GM23338 (cell line): ENCODE measurements around the gene PSMG4. TPM values are rescaled to one million over a fixed set of nuclear protein-coding genes. Genes with fewer than 3 reads are reported as not detected.

ENCODE experiments used
- ATAC-seq: fragments of 200-7000 bp; cut with Tn5 transposase; 3 replicates; pipeline ENCODE4 v1.9.1; 2020
- DNase-seq: peaks from one replicate; pipeline ENCODE4 v3.0.0-alpha.2; 2015; ENCODE audit warnings: low spot score
- H2AFZ ChIP-seq: fragments of 200-600 bp; sonication (generic); 2 replicates; pipeline ENCODE4 v1.8.0; 2016; ENCODE audit warnings: antibody characterized with exemption, mild to moderate bottlenecking, moderate library complexity
- H3F3A ChIP-seq: fragments of 200-600 bp; sonication (generic); replicated peaks from 2 replicates; pipeline ENCODE4 v1.8.0; 2017; ENCODE audit warnings: antibody characterized with exemption, mixed run types, low read depth
- H3K27ac ChIP-seq: fragments of 200-600 bp; sonication (generic); 2 replicates; pipeline ENCODE4 v1.6.1; 2016; ENCODE audit warnings: low read depth
- H3K27me3 ChIP-seq: fragments of 200-600 bp; sonication (generic); 2 replicates; pipeline ENCODE4 v1.8.0; 2016; ENCODE audit warnings: mild to moderate bottlenecking, mixed run types, moderate library complexity; ENCODE audit not compliant: insufficient read depth
- H3K36me3 ChIP-seq: fragments of 200-600 bp; sonication (generic); 2 replicates; pipeline ENCODE4 v1.8.0; 2016; ENCODE audit warnings: mild to moderate bottlenecking; ENCODE audit not compliant: insufficient read depth
- H3K4me1 ChIP-seq: fragments of 200-600 bp; sonication (generic); 2 replicates; pipeline ENCODE4 v1.8.0; 2016; ENCODE audit warnings: mild to moderate bottlenecking, moderate library complexity; ENCODE audit not compliant: insufficient read depth
- H3K4me2 ChIP-seq: fragments of 200-600 bp; sonication (generic); 2 replicates; pipeline ENCODE4 v1.7.1; 2017; ENCODE audit warnings: mixed run types
- H3K4me3 ChIP-seq: fragments of 200-600 bp; sonication (generic); 2 replicates; pipeline ENCODE4 v1.6.1; 2016; ENCODE audit warnings: mixed run types
- H3K79me2 ChIP-seq: fragments of 200-600 bp; sonication (generic); replicated peaks from 2 replicates; pipeline ENCODE4 v1.8.0; 2017; ENCODE audit warnings: mild to moderate bottlenecking; ENCODE audit not compliant: insufficient read depth
- H3K9me2 ChIP-seq: fragments of 200-600 bp; sonication (generic); 2 replicates; pipeline ENCODE4 v1.8.0; 2017; ENCODE audit not compliant: insufficient read depth
- H4K20me1 ChIP-seq: fragments of 200-600 bp; sonication (generic); replicated peaks from 2 replicates; pipeline ENCODE4 v1.8.0; 2017; ENCODE audit warnings: mild to moderate bottlenecking; ENCODE audit not compliant: insufficient read depth
- H3K27ac Mint-ChIP-seq: 2 replicates; pipeline ENCODE4 v1.8.0; 2020; ENCODE audit warnings: inconsistent platforms, mild to moderate bottlenecking, moderate library complexity, mixed read lengths
- H3K27me3 Mint-ChIP-seq: 3 replicates; pipeline ENCODE4 v1.8.0; 2022; ENCODE audit warnings: low read depth, mild to moderate bottlenecking, moderate library complexity, mixed read lengths, inconsistent platforms; ENCODE audit not compliant: insufficient read depth, poor library complexity
- H3K36me3 Mint-ChIP-seq: 3 replicates; pipeline ENCODE4 v1.8.0; 2021; ENCODE audit warnings: low read depth, mild to moderate bottlenecking, inconsistent platforms, moderate library complexity, mixed read lengths
- H3K4me1 Mint-ChIP-seq: 3 replicates; pipeline ENCODE4 v1.8.0; 2020; ENCODE audit warnings: mild to moderate bottlenecking, inconsistent platforms, mixed read lengths
- H3K4me3 Mint-ChIP-seq: 3 replicates; pipeline ENCODE4 v1.8.0; 2021; ENCODE audit warnings: moderate library complexity, mild to moderate bottlenecking, inconsistent platforms, mixed read lengths
- H3K9me3 Mint-ChIP-seq: 3 replicates; pipeline ENCODE4 v1.8.0; 2020; ENCODE audit warnings: moderate library complexity, mild to moderate bottlenecking, inconsistent platforms, mixed read lengths
- CREB1 ChIP-seq: fragments of 250-450 bp; sonication (Bioruptor Pico); IDR thresholded peaks from 2 replicates; pipeline ENCODE4 v1.5.0; 2020; ENCODE audit warnings: low read depth, mild to moderate bottlenecking, moderate library complexity
- ETS1 ChIP-seq: IDR thresholded peaks from 2 replicates; pipeline ENCODE4 v1.6.1; 2016; ENCODE audit warnings: antibody characterized with exemption
- EZH2 ChIP-seq: fragments of 200-600 bp; sonication (generic); IDR thresholded peaks from one replicate; pipeline ENCODE4 v1.8.0; 2017; ENCODE audit warnings: antibody characterized with exemption, mild to moderate bottlenecking, low read depth; ENCODE audit not compliant: unreplicated experiment
- EZH2phosphoT487 ChIP-seq: fragments of 200-600 bp; sonication (generic); IDR thresholded peaks from one replicate; pipeline ENCODE4 v1.8.1; 2018; ENCODE audit warnings: antibody characterized with exemption; ENCODE audit not compliant: unreplicated experiment
- JUNB ChIP-seq: IDR thresholded peaks from one replicate; pipeline ENCODE4 v1.6.1; 2016; ENCODE audit warnings: antibody characterized with exemption; ENCODE audit not compliant: unreplicated experiment
- NANOG ChIP-seq: IDR thresholded peaks from 2 replicates; pipeline ENCODE4 v1.6.1; 2016; ENCODE audit warnings: antibody characterized with exemption, borderline replicate concordance
- POLR2AphosphoS5 ChIP-seq: IDR thresholded peaks from 2 replicates; pipeline ENCODE4 v1.6.1; 2016; ENCODE audit warnings: antibody characterized with exemption, low read depth
- STAT1 ChIP-seq: IDR thresholded peaks from one replicate; pipeline ENCODE4 v1.6.1; 2016; ENCODE audit warnings: antibody characterized with exemption; ENCODE audit not compliant: unreplicated experiment
- ZNF114 ChIP-seq: fragments of 250-450 bp; sonication (Bioruptor Pico); IDR thresholded peaks from 2 replicates; pipeline ENCODE4 v1.5.0; 2020; ENCODE audit warnings: mild to moderate bottlenecking, moderate library complexity
- ZNF331 ChIP-seq: fragments of 250-450 bp; sonication (Bioruptor Pico); IDR thresholded peaks from 2 replicates; pipeline ENCODE4 v1.5.0; 2020; ENCODE audit warnings: low read depth, mild to moderate bottlenecking, moderate library complexity
- ZNF462 ChIP-seq: fragments of 250-450 bp; sonication (Bioruptor Pico); IDR thresholded peaks from 2 replicates; pipeline ENCODE4 v1.5.0; 2020; ENCODE audit warnings: mild to moderate bottlenecking, moderate library complexity
- polyA plus RNA-seq: library from polyadenylated mRNA; unstranded; fragments of >200 nt; fragmentation: Nextera tagmentation; extraction: Ambion mirVana; gene quantifications from 2 replicates; pipeline ENCODE4 v1.2.1, GENCODE V29; 2016
- total RNA-seq: library from RNA; depleted of rRNA; stranded (reverse); fragments of >200 nt; shearing (Covaris generic); gene quantifications from 2 replicates; pipeline ENCODE4 v1.2.3, GENCODE V29; 2014
- TF ChIP-seq, protein P1 (sequence below), 2 experiments: fragments of 200-600 bp in 1 of 2; sonication (generic) in 1 of 2; conservative IDR thresholded peaks; 2 replicates each; pipeline versions ENCODE4 v1.5.1 to v1.6.1; 2016 to 2017; ENCODE audit warnings: antibody characterized with exemption in 2 of 2, low read depth in 2 of 2, mild to moderate bottlenecking in 2 of 2, moderate library complexity in 1 of 2
- TF ChIP-seq, protein P2 (sequence below): IDR thresholded peaks from one replicate; pipeline ENCODE4 v1.6.1; 2018; ENCODE audit warnings: antibody characterized with exemption; ENCODE audit not compliant: unreplicated experiment

Gene PSMG4
- total and polyA plus RNA-seq, 2 experiments from 2014 or later, result 37.2 to 168 TPM

- H3K4me3 Mint-ChIP-seq, result no peak overlapping the region
- no peaks in the 10 kb centered on the region for H3K79me2 ChIP-seq
- no peak overlapping the region for H3K27ac ChIP-seq
- no peak overlapping the region for H3K27ac Mint-ChIP-seq
- peaks cover 4% of the 10 kb centered on the region; the same call in 1 of the 2 replicates for H3K36me3 ChIP-seq
- no peaks in the 10 kb centered on the region for H4K20me1 ChIP-seq
- H3K4me3 ChIP-seq, result no peak overlapping the region
- H3F3A ChIP-seq, result no peaks in the 10 kb centered on the region
- no peaks in the 10 kb centered on the region for H3K4me1 ChIP-seq
- H3K4me2 ChIP-seq, result no peak overlapping the region
- DNase-seq, result no peak
- no peaks in the 10 kb centered on the region for H3K27me3 ChIP-seq
- H3K36me3 Mint-ChIP-seq, result peaks cover 83% of the 10 kb centered on the region
- H3K4me1 Mint-ChIP-seq, result peaks cover 4% of the 10 kb centered on the region; the same call in 2 of the 3 replicates
- H3K9me2 ChIP-seq, result no peaks in the 10 kb centered on the region
- H3K9me3 Mint-ChIP-seq, result no peaks in the 10 kb centered on the region
- TF ChIP-seq, protein P1, sequence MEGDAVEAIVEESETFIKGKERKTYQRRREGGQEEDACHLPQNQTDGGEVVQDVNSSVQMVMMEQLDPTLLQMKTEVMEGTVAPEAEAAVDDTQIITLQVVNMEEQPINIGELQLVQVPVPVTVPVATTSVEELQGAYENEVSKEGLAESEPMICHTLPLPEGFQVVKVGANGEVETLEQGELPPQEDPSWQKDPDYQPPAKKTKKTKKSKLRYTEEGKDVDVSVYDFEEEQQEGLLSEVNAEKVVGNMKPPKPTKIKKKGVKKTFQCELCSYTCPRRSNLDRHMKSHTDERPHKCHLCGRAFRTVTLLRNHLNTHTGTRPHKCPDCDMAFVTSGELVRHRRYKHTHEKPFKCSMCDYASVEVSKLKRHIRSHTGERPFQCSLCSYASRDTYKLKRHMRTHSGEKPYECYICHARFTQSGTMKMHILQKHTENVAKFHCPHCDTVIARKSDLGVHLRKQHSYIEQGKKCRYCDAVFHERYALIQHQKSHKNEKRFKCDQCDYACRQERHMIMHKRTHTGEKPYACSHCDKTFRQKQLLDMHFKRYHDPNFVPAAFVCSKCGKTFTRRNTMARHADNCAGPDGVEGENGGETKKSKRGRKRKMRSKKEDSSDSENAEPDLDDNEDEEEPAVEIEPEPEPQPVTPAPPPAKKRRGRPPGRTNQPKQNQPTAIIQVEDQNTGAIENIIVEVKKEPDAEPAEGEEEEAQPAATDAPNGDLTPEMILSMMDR (conservative IDR thresholded peaks at IDR 0.05; ENCODE audit: low read depth in 2 of 2), result no peak
- no peak for TF ChIP-seq ZNF114 (CRISPR knock-in tag)
- TF ChIP-seq NANOG, result no peak
- no peak for TF ChIP-seq JUNB
- TF ChIP-seq, protein P2, sequence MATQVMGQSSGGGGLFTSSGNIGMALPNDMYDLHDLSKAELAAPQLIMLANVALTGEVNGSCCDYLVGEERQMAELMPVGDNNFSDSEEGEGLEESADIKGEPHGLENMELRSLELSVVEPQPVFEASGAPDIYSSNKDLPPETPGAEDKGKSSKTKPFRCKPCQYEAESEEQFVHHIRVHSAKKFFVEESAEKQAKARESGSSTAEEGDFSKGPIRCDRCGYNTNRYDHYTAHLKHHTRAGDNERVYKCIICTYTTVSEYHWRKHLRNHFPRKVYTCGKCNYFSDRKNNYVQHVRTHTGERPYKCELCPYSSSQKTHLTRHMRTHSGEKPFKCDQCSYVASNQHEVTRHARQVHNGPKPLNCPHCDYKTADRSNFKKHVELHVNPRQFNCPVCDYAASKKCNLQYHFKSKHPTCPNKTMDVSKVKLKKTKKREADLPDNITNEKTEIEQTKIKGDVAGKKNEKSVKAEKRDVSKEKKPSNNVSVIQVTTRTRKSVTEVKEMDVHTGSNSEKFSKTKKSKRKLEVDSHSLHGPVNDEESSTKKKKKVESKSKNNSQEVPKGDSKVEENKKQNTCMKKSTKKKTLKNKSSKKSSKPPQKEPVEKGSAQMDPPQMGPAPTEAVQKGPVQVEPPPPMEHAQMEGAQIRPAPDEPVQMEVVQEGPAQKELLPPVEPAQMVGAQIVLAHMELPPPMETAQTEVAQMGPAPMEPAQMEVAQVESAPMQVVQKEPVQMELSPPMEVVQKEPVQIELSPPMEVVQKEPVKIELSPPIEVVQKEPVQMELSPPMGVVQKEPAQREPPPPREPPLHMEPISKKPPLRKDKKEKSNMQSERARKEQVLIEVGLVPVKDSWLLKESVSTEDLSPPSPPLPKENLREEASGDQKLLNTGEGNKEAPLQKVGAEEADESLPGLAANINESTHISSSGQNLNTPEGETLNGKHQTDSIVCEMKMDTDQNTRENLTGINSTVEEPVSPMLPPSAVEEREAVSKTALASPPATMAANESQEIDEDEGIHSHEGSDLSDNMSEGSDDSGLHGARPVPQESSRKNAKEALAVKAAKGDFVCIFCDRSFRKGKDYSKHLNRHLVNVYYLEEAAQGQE, result no peak
- TF ChIP-seq STAT1, result no peak
- no peak for TF ChIP-seq CREB1 (CRISPR knock-in tag)
- TF ChIP-seq POLR2AphosphoS5, result no peak
- TF ChIP-seq ZNF331 (CRISPR knock-in tag), result no peak
- no peak for TF ChIP-seq EZH2
- TF ChIP-seq ETS1, result no peak
- no peak for TF ChIP-seq ZNF462 (CRISPR knock-in tag)
- no peak for TF ChIP-seq EZH2phosphoT487
- no peak for ATAC-seq
- peaks cover 19% of the 10 kb centered on the region for H3K27me3 Mint-ChIP-seq
- H2AFZ ChIP-seq, result no peak overlapping the region
Observed at GRCh38 chr6:3288711-3289663, 30.2 kb downstream of the PSMG4 start.
